HEK293 (cell line): Measurements from ENCODE around the gene RASA2.

Experiments
- CTCF ChIP-seq: fragments of 450-650 bp; formaldehyde crosslinking; IDR thresholded peaks from 2 replicates; pipeline ENCODE4 v1.5.1; 2016; ENCODE audit warnings: missing biosample characterization, missing genetic modification characterization
- PBX3 ChIP-seq: sonication (generic); formaldehyde crosslinking; IDR thresholded peaks from 2 replicates; pipeline ENCODE4 v1.8.1; 2022; ENCODE audit warnings: mild to moderate bottlenecking, moderate library complexity, missing genetic modification reagents
- PRDM4 ChIP-seq: fragments of 450-650 bp; formaldehyde crosslinking; IDR thresholded peaks from 2 replicates; pipeline ENCODE4 v1.5.1; 2017; ENCODE audit warnings: missing biosample characterization, missing genetic modification characterization
- ZBTB49 ChIP-seq: fragments of 450-650 bp; formaldehyde crosslinking; IDR thresholded peaks from 2 replicates; pipeline ENCODE4 v1.5.1; 2016; ENCODE audit warnings: missing biosample characterization, missing genetic modification characterization, low read depth
- ZNF76 ChIP-seq: fragments of 450-650 bp; formaldehyde crosslinking; IDR thresholded peaks from 2 replicates; pipeline ENCODE4; 2016; ENCODE audit warnings: low read depth, missing biosample characterization, missing genetic modification characterization, borderline replicate concordance
- TF ChIP-seq, protein P1 (sequence below): fragments of 450-650 bp; formaldehyde crosslinking; IDR thresholded peaks from 2 replicates; pipeline ENCODE4 v1.5.1; 2016; ENCODE audit warnings: missing biosample characterization, missing genetic modification characterization
- TF ChIP-seq, protein P2 (sequence below): fragments of 450-650 bp; formaldehyde crosslinking; IDR thresholded peaks from 2 replicates; pipeline ENCODE4 v1.5.1; 2016; ENCODE audit warnings: missing biosample characterization, missing genetic modification characterization

- TF ChIP-seq CTCF (tag by site-specific recombination): no peak
- TF ChIP-seq ZBTB49 (tag by site-specific recombination): no peak
- no peak for TF ChIP-seq PRDM4 (tag by site-specific recombination)
- TF ChIP-seq, protein P1, sequence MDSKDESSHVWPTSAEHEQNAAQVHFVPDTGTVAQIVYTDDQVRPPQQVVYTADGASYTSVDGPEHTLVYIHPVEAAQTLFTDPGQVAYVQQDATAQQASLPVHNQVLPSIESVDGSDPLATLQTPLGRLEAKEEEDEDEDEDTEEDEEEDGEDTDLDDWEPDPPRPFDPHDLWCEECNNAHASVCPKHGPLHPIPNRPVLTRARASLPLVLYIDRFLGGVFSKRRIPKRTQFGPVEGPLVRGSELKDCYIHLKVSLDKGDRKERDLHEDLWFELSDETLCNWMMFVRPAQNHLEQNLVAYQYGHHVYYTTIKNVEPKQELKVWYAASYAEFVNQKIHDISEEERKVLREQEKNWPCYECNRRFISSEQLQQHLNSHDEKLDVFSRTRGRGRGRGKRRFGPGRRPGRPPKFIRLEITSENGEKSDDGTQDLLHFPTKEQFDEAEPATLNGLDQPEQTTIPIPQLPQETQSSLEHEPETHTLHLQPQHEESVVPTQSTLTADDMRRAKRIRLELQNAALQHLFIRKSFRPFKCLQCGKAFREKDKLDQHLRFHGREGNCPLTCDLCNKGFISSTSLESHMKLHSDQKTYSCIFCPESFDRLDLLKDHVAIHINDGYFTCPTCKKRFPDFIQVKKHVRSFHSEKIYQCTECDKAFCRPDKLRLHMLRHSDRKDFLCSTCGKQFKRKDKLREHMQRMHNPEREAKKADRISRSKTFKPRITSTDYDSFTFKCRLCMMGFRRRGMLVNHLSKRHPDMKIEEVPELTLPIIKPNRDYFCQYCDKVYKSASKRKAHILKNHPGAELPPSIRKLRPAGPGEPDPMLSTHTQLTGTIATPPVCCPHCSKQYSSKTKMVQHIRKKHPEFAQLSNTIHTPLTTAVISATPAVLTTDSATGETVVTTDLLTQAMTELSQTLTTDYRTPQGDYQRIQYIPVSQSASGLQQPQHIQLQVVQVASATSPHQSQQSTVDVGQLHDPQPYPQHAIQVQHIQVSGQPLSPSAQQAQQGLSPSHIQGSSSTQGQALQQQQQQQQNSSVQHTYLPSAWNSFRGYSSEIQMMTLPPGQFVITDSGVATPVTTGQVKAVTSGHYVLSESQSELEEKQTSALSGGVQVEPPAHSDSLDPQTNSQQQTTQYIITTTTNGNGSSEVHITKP: no peak
- no peak for TF ChIP-seq ZNF76 (tag by site-specific recombination)
- no peak for TF ChIP-seq PBX3 (CRISPR knock-in tag)
- TF ChIP-seq, protein P2, sequence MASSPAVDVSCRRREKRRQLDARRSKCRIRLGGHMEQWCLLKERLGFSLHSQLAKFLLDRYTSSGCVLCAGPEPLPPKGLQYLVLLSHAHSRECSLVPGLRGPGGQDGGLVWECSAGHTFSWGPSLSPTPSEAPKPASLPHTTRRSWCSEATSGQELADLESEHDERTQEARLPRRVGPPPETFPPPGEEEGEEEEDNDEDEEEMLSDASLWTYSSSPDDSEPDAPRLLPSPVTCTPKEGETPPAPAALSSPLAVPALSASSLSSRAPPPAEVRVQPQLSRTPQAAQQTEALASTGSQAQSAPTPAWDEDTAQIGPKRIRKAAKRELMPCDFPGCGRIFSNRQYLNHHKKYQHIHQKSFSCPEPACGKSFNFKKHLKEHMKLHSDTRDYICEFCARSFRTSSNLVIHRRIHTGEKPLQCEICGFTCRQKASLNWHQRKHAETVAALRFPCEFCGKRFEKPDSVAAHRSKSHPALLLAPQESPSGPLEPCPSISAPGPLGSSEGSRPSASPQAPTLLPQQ (tag by site-specific recombination): no peak
These were observed 170.7 kb downstream of the RASA2 start for GRCh38 chr3:141657516-141657915.
